ENCODE data around the gene RSL1D1.
"Not testable (repeated sequence)": the region's sequence is repeated elsewhere in the genome, so short reads cannot be mapped to it uniquely, and the experiment has no call there.

RSL1D1 gene

GRCh38 chr16:11843206-11843605 is 8.1 kb downstream of the RSL1D1 start:
- DNase-seq, result no peak

- DNase-seq, result no peak
Observed at GRCh38 chr16:11841026-11841425, 10.3 kb downstream of the RSL1D1 start.

DNA sequence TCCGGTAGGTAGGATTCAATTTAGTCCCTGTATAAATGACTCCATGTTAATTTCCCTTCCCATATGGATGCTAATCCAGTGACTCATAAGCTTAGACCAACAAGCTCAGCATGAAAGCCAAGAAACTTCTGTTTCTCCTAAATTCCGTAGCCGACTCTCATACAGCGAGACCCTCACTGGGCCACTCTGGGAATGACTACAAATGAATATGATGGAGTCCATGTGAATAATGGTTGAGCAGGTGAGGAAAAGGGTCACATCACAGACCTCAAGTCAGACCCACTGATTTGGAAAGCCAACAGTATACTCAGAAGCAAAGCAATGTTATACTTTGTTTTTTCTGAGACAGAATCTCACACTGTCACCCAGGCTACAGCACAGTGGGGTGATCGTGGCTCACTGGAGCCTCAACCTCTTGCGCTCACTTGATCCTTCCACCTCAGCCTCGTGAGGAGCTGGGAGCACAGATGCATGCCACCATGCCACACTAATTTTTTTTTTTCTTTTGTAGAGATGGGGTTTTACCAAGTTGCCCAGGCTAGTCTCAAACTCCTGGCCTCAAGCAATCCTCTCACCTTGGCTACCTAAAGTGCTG is 14.6 kb downstream of the RSL1D1 start:
- DNase-seq, result no peak

GRCh38 chr16:11835891-11836649 is 15.3 kb downstream of the RSL1D1 start:
- DNase-seq, result no peak

DNA sequence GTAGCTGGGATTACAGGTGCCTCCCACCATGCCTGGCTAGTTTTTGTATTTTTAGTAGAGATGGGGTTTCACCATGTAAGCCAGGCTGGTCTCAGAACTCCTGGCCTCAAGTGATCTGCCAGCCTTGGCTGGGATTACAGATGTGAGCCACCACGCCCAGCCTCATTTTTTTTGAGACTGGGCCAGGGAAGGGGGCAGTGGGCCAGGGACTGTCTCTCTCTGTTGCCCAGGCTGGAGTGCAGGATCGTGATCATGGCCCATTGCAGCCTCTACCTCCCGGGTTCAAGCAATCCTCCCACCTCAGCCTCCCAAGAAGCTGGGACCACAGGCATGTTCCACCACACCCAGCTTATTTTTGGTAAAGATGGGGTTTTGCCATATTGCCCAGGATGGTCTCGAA is 16.0 kb downstream of the RSL1D1 start:
- no peak for DNase-seq

- DNase-seq, result no peak
Observed at GRCh38 chr16:11833951-11834695, 17.2 kb downstream of the RSL1D1 start.

GRCh38 chr16:11828696-11829095 is 22.6 kb downstream of the RSL1D1 start:
- no peak for DNase-seq

- not testable (repeated sequence) for DNase-seq
Observed at GRCh38 chr16:11825520-11826165, 25.7 kb downstream of the RSL1D1 start.

- DNase-seq, result no peak
Observed at GRCh38 chr16:11824362-11824761, 27.0 kb downstream of the RSL1D1 start.

DNA sequence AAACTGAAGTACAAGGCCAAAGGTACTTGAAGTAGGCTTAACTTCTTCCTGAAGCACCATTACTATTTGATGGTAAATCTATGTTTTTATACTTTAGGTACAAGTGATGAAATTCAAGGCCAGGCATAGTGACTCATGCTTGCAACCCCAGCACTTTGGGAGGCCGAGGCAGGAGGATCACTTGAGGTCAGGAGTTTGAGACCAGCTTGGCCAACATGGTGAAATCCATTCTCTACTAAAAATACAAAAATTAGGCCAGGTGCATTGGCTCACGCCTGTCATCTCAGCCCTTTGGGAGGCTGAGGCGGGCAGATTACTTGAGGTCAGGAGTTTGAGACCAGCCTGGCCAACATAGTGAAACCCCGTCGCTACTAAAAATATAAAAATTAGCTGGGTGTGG is 27.7 kb downstream of the RSL1D1 start:
- not testable (repeated sequence) for DNase-seq

DNA sequence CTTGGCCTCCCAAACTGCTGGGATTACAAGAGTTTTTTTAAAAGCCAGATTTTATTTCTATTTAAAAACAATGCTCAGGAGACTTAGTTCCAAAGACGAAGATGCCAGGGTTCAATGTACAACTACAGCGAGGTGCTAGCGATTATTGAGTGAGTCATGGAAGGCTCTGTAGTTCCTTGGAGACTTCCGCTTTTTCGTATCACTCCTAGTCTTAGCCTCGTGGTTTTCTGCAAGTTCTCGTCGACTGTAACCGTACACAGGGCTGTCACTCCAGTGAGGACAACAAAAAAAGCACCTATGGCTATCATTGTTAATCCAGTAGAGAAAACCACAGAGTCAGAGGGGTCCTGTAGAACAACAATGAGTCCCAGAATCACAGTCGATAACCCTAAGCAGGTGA is 31.5 kb downstream of the RSL1D1 start:
- DNase-seq, result no peak

DNA sequence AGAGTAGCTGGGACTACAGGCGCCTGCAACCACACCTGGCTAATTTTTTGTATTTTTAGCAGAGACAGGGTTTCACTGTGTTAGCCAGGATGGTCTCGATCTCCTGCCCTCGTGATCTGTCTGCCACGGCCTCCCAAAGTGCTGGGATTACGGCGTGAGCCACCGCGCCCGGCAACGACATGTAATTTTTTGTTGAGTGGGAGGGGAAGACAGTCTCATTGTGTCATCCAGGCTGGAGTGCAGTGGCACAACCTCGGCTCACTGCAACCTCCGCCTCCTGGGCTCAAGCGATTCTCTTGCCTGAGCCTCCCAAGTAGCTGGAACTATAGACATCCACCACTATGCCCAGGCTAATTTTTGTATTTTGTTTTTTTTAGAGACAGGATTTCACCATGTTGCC is 32.4 kb downstream of the RSL1D1 start:
- not testable (repeated sequence) for DNase-seq

DNA sequence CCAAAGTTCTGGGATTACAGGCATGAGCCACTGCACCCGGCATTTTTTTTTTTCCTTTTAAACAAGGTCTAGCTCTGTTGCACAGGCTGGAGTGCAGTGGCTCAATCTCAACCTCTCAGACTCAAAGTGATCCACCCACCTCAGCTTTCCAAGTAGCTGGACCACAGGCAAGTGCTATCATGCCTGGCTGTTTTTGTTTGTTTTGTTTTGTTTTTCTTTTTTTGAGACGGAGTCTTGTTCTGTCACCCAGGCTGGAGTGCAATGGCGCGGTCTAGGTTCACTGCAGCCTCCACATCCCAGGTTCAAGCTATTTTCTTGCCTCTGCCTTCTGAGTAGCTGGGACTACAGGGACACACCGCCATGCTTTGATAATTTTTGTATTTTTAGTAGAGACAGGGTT is 35.2 kb downstream of the RSL1D1 start:
- no peak for DNase-seq

DNA sequence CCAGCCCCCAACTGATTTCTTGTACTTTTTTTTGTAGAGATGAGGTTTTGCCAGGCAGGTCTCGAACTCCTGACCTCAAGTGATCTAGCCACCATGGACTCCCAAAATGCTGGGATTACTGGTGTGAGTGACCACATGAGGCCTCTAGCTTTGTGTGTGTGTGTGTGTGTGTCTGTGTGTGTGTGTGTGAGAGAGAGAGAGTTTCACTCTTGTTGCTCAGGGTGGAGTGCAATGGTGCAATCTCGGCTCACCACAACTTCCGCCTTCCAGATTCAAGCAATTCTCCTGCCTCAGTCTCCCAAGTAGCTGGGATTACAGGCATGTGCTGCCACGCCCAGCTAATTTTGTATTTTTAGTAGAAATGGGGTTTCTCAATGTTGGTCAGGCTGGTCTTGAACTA is 36.5 kb downstream of the RSL1D1 start:
- not testable (repeated sequence) for DNase-seq

GRCh38 chr16:11806721-11807120 is 44.6 kb downstream of the RSL1D1 start:
- DNase-seq, result no peak

DNA sequence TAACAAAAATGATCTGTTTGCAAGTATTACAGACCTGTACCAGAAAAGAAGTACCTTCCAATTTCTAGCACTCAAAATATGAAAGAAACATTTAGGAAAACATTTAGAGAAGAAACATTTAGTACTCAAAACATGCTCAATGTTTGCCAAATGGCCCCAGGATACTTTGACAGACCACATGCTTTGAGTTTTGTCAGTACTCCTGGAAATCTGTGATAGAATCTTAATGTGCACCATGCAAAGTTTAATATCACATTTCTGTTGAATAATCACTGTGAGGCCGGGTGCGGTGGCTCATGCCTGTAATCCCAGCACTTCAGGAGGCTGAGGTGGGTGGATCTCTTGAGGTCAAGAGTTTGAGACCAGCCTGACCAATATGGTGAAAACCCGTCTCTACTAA is 45.8 kb downstream of the RSL1D1 start:
- DNase-seq, result no peak

DNA sequence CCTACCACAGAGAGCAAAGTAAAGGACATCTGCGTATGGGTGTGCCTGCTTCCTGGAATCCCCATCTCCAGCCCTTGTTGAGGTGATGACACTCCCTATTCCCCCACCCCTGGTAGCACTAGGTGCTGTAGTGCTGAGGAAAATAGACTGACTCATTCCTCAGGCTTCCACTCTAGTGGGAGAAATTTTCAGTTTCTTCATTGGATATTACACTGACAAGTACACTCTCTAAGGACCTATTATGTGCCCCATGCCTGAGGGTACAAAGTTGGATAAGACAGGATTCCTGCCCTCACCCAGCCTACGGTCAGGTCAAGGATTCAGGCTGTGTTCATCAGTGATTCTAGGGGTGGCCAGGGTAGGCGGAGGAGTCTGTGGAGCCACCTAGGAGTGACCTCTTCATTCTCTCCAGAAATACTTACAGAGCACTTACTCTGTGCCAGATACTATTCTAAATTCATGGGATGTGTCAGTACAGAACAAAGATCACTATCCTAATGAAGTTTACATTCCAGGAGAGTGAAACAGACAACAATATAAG is 49.8 kb downstream of the RSL1D1 start:
- no peak for DNase-seq

- no peak for DNase-seq
Observed at GRCh38 chr16:11800382-11800718, 51.0 kb downstream of the RSL1D1 start.

DNA sequence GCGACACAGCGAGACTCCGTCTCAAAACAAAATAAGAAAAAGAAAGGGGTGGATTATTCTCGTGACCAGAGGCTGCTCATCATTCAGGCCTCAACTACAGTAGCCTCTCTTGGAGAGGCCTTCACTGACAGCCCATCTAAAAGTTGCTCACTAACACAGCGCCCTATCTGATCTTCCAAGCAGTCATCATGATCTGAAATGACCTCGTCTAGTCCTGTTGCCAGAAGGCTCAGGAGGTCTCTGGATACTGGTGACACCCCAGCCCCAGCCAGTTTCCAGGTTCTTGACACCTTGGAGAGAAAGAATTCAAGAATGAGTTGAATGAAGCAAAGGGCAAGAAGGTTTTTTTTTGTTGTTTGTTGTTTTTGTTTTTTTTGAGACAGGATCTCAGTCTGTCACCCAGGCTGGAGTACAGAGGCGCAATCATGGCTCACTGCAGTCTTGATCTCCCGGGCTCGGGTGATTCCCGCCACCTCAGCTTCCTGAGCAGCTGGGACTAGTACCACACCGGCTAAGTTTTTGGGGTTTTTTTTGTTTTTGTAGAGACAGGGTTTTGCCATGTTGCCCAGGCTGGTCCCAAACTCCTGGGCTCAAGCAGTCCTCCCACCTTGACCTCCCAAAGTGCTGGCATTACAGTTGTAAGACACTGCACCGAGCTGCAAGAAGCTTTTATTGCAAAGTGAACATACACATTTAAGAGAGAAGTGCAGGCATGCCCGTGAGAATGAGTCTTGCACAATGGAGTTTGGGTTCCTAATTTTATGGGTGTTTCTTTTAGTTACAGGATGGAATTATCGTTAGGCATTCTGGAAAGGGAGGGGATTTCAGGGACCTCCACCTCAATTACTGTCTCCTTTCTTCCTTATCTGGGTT is 51.6 kb downstream of the RSL1D1 start:
- DNase-seq, result no peak

DNA sequence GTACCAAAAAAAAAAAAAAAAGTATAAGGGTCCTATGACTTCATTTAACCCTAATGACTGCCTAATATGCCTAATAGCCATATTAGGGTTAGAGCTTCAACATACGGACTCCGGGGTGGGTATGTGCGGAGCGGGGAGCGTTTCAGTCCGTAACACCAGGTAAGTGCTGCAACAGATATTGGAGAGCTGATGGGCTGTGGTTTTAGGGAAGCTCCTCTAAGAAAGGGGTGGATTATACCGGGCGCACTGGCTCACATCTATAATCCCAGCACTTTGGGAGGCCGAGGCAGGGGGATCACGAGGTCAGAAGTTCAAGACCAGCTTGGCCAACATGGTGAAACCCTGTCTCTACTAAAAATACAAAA is 52.3 kb downstream of the RSL1D1 start:
- no peak for DNase-seq

GRCh38 chr16:11797957-11798299 is 53.4 kb downstream of the RSL1D1 start:
- no peak for DNase-seq

GRCh38 chr16:11797166-11797956 is 54.0 kb downstream of the RSL1D1 start, which contains the start of gene ZC3H7A:
ZC3H7A (minus strand) TSS chr16:11797258; CDS start chr16:11782354, 14,904 bp downstream.
- DNase-seq, result peak; percentile 98

Measured in right forelimb (tissue), 1 donor.